HepG2 (cell line): ENCODE data around the gene SSC5D. TPM values are rescaled to one million over a fixed set of nuclear protein-coding genes. Genes with fewer than 3 reads are reported as not detected.

Experiments
- AHR ChIP-seq: IDR thresholded peaks from 2 replicates; pipeline ENCODE4 v1.6.1; 2018; ENCODE audit warnings: missing genetic modification reagents, missing compliant biosample characterization
- EP300 ChIP-seq, 3 experiments: sonication (generic) in 1 of 3; formaldehyde crosslinking in 1 of 3; IDR thresholded peaks; 2 replicates each; pipeline versions ENCODE4 v1.5.1 to v1.6.1; 2011 to 2020; ENCODE audit warnings: low read depth in 2 of 3, low read length in 2 of 3, borderline replicate concordance in 1 of 3, improper control_type of control experiment in 1 of 3, mild to moderate bottlenecking in 1 of 3, missing genetic modification reagents in 1 of 3, moderate library complexity in 1 of 3
- GFI1 ChIP-seq: sonication (generic); formaldehyde crosslinking; IDR thresholded peaks from 2 replicates; pipeline ENCODE4 v1.5.0; 2020; ENCODE audit warnings: missing genetic modification reagents, mild to moderate bottlenecking, borderline replicate concordance
- HNF4G ChIP-seq, 2 experiments: sonication (generic) in 1 of 2; formaldehyde crosslinking in 1 of 2; IDR thresholded peaks; 2 replicates each; pipeline versions ENCODE4 v1.4.0 to v1.6.1; 2011 to 2020; ENCODE audit warnings: borderline replicate concordance in 2 of 2, low read depth in 2 of 2, mild to moderate bottlenecking in 2 of 2, low read length in 1 of 2, missing genetic modification reagents in 1 of 2, moderate library complexity in 1 of 2
- NCOA2 ChIP-seq: sonication (generic); formaldehyde crosslinking; IDR thresholded peaks from 2 replicates; pipeline ENCODE4 v1.8.0; 2022; ENCODE audit warnings: inconsistent platforms
- SCMH1 ChIP-seq: sonication (generic); formaldehyde crosslinking; IDR thresholded peaks from 2 replicates; pipeline ENCODE4 v1.9.0; 2021; ENCODE audit warnings: missing genetic modification reagents, mild to moderate bottlenecking, borderline replicate concordance
- SRSF1 ChIP-seq: fragments of 200-400 bp; formaldehyde crosslinking; optimal IDR thresholded peaks from 2 replicates; pipeline ENCODE3; 2017; ENCODE audit warnings: mild to moderate bottlenecking, low read depth, low read length, moderate library complexity
- TOPORS ChIP-seq: sonication (generic); formaldehyde crosslinking; IDR thresholded peaks from 2 replicates; pipeline ENCODE4 v1.8.0; 2023; ENCODE audit warnings: mild to moderate bottlenecking, missing genetic modification reagents
- ZMAT5 ChIP-seq: sonication (generic); formaldehyde crosslinking; IDR thresholded peaks from 2 replicates; pipeline ENCODE4 v1.5.0; 2020; ENCODE audit warnings: mild to moderate bottlenecking, low read depth, missing genetic modification reagents, borderline replicate concordance
- ZNF33A ChIP-seq: sonication (generic); formaldehyde crosslinking; IDR thresholded peaks from 2 replicates; pipeline ENCODE4 v1.5.1; 2020; ENCODE audit warnings: missing genetic modification reagents, mild to moderate bottlenecking, moderate library complexity, borderline replicate concordance
- ZNF343 ChIP-seq: sonication (generic); formaldehyde crosslinking; IDR thresholded peaks from 2 replicates; pipeline ENCODE4 v1.4.0; 2020; ENCODE audit warnings: mild to moderate bottlenecking, missing genetic modification reagents
- ZNF44 ChIP-seq: sonication (generic); formaldehyde crosslinking; IDR thresholded peaks from 2 replicates; pipeline ENCODE4 v1.5.1; 2020; ENCODE audit warnings: mild to moderate bottlenecking, missing genetic modification reagents
- ZNF770 ChIP-seq: sonication (generic); formaldehyde crosslinking; IDR thresholded peaks from 2 replicates; pipeline ENCODE4 v1.5.0; 2020; ENCODE audit warnings: mild to moderate bottlenecking, missing genetic modification reagents
- ZNF780A ChIP-seq: sonication (generic); formaldehyde crosslinking; IDR thresholded peaks from 2 replicates; pipeline ENCODE4 v1.8.0; 2022; ENCODE audit warnings: mild to moderate bottlenecking, missing genetic modification reagents, moderate library complexity
- ZZZ3 ChIP-seq: sonication (generic); formaldehyde crosslinking; IDR thresholded peaks from 2 replicates; pipeline ENCODE4 v1.4.0; 2020; ENCODE audit warnings: missing genetic modification reagents, mild to moderate bottlenecking, borderline replicate concordance
- polyA plus RNA-seq, 8 experiments: library from polyadenylated mRNA; depleted of rRNA in 3 of 8; stranded (reverse) in 7 of 8; unstranded in 1 of 8; fragments of >200 nt; fragmentation: Illumina TruSeq in 4 of 8; extraction: Trizol in 4 of 8; gene quantifications; 2 replicates each; pipeline versions ENCODE4 v1.2.1 to v1.2.3, GENCODE V29; 2011 to 2016; ENCODE audit warnings: low read depth in 4 of 8, missing spikeins in 1 of 8, mixed read lengths in 1 of 8; ENCODE audit not compliant: insufficient read depth in 1 of 8
- total RNA-seq, 5 experiments: library from RNA; depleted of rRNA; stranded (reverse); fragments of >200 nt; fragmentation: Illumina TruSeq; extraction: Trizol; gene quantifications; 2 replicates each; pipeline ENCODE4 v1.2.3, GENCODE V29; 2016; ENCODE audit warnings: low read depth in 1 of 5
- TF ChIP-seq, protein P1 (sequence below): sonication (generic); formaldehyde crosslinking; IDR thresholded peaks from 2 replicates; pipeline ENCODE4 v1.5.0; 2020; ENCODE audit warnings: mild to moderate bottlenecking, missing genetic modification reagents
- TF ChIP-seq, protein P2 (sequence below): sonication (generic); formaldehyde crosslinking; IDR thresholded peaks from 2 replicates; pipeline ENCODE4 v1.4.0; 2020; ENCODE audit warnings: missing genetic modification reagents, borderline replicate concordance
- TF ChIP-seq, protein P3 (sequence below): sonication (generic); formaldehyde crosslinking; IDR thresholded peaks from 2 replicates; pipeline ENCODE4 v1.4.0; 2020; ENCODE audit warnings: mild to moderate bottlenecking, missing genetic modification reagents

Gene SSC5D
- total and polyA plus RNA-seq, 2 of the 13 experiments (the other 11 are each of a cell fraction or from before 2014, with no cell fraction given): not detected

DNA sequence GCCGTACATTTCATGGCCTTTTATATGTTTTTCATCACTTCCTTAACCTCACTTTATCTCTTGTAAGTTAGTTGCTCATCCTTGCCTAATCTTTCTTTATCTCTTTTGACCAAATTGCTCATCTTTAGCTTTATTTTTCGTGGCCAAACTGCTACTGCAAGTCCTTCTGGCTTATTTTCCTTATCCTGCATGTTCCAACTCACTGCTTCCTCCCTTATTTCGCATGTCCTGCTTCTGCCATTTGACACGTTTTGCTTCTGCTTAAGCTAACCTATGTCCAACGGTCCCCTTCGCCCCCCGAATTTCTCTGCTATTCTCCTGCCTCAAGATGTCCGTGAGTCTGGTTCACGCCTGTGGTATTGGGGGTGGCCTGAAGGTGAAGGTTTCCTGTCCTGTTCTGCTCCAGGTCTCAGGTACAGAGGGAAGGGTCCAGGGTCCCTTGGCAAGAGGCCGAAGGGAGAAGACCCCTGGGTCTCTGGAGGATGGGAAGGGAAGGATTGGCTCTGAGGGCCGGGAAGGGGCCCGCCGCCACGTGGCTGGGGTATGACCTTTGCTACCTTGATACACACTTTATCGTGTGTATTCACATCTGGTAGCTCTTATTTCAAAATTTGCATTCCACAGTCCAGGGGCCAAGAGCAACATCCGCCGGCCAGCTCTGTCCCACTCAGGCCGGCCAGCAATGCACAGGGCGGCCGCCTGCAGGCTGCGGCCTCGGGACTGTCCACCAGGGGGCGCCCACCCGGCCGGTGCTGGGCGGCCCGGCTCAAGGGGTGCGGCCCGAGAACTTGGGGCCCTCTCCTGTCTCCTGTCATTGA is 20.8 kb upstream of the SSC5D start (continued):
- TF ChIP-seq HNF4G (IDR thresholded peaks at IDR 0.05; ENCODE audit: borderline replicate concordance, low read depth, low read length) (peak; percentile 72), HNF4G (CRISPR knock-in tag; IDR thresholded peaks at IDR 0.05; ENCODE audit: borderline replicate concordance, low read depth) (0 out of 2 replicates have a peak, but pooled peaks have one; percentile 32), TOPORS (CRISPR knock-in tag) (0 out of 2 replicates have a peak, but pooled peaks have one; percentile 45), ZMAT5 (CRISPR knock-in tag) (no peak), EP300 (IDR thresholded peaks at IDR 0.05; ENCODE audit: low read depth in 2 of 2, low read length in 2 of 2) (peak in 1 of 2 experiments; percentile 12; a peak in 1 of 4 replicates), EP300 (CRISPR knock-in tag; IDR thresholded peaks at IDR 0.05; ENCODE audit: borderline replicate concordance) (no peak; the same call in 1 of the 2 replicates), AHR (peak; percentile 35; the same call in 1 of the 2 replicates), NCOA2 (CRISPR knock-in tag) (0 out of 2 replicates have a peak, but pooled peaks have one; percentile 16), ZNF33A (CRISPR knock-in tag) (no peak), ZNF44 (CRISPR knock-in tag) (0 out of 2 replicates have a peak, but pooled peaks have one; percentile 24), ZNF343 (CRISPR knock-in tag) (no peak), ZNF780A (CRISPR knock-in tag) (no peak), GFI1 (CRISPR knock-in tag) (no peak), ZNF770 (CRISPR knock-in tag) (no peak), ZZZ3 (no peak), SCMH1 (CRISPR knock-in tag) (no peak), SRSF1 (no peak)
- TF ChIP-seq, protein P1, sequence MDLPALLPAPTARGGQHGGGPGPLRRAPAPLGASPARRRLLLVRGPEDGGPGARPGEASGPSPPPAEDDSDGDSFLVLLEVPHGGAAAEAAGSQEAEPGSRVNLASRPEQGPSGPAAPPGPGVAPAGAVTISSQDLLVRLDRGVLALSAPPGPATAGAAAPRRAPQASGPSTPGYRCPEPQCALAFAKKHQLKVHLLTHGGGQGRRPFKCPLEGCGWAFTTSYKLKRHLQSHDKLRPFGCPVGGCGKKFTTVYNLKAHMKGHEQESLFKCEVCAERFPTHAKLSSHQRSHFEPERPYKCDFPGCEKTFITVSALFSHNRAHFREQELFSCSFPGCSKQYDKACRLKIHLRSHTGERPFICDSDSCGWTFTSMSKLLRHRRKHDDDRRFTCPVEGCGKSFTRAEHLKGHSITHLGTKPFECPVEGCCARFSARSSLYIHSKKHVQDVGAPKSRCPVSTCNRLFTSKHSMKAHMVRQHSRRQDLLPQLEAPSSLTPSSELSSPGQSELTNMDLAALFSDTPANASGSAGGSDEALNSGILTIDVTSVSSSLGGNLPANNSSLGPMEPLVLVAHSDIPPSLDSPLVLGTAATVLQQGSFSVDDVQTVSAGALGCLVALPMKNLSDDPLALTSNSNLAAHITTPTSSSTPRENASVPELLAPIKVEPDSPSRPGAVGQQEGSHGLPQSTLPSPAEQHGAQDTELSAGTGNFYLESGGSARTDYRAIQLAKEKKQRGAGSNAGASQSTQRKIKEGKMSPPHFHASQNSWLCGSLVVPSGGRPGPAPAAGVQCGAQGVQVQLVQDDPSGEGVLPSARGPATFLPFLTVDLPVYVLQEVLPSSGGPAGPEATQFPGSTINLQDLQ: no peak
- TF ChIP-seq, protein P2, sequence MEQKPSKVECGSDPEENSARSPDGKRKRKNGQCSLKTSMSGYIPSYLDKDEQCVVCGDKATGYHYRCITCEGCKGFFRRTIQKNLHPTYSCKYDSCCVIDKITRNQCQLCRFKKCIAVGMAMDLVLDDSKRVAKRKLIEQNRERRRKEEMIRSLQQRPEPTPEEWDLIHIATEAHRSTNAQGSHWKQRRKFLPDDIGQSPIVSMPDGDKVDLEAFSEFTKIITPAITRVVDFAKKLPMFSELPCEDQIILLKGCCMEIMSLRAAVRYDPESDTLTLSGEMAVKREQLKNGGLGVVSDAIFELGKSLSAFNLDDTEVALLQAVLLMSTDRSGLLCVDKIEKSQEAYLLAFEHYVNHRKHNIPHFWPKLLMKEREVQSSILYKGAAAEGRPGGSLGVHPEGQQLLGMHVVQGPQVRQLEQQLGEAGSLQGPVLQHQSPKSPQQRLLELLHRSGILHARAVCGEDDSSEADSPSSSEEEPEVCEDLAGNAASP: 0 out of 2 replicates have a peak, but pooled peaks have one; percentile 24
- TF ChIP-seq, protein P3, sequence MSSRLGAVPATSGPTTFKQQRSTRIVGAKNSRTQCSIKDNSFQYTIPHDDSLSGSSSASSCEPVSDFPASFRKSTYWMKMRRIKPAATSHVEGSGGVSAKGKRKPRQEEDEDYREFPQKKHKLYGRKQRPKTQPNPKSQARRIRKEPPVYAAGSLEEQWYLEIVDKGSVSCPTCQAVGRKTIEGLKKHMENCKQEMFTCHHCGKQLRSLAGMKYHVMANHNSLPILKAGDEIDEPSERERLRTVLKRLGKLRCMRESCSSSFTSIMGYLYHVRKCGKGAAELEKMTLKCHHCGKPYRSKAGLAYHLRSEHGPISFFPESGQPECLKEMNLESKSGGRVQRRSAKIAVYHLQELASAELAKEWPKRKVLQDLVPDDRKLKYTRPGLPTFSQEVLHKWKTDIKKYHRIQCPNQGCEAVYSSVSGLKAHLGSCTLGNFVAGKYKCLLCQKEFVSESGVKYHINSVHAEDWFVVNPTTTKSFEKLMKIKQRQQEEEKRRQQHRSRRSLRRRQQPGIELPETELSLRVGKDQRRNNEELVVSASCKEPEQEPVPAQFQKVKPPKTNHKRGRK: no peak
